ENCODE data around the gene CPA1.

Gene CPA1

DNA sequence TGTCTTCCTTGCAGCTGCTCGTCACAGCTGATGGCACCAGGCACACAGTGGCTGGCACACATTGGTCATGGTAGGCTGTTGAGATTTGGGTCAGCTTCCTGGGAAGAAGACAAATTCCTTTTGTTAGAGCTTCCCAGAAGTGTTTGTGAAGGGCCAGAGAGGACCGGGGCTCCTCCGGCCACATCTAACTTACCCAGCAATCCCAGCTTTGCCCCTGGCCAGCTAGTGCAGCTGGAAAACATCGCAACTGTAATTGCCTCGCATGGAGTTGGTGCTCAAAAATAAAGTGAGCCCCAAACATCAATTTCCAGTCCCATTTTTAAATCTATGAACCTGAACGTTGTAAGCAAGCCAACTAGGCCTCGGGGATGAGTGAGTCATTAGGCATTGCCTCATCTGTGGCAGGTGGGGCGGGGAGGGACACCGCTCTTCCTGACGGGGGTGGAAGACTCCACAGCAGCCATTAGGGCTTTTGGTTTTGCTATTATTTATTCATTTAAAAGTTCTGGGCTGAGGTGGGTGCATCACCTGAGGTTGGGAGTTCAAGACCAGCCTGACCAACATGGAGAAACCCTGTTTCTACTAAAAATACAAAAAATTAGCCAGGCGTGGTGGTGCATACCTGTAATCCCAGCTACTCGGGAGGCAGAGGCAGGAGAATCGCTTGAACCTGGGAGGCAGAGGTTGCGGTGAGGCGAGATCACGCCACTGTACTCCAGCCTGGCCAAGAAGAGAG lies 23.2 kb upstream of the CPA1 start (continued):
- TF ChIP-seq ZNF335 (tag by site-specific recombination; conservative IDR thresholded peaks at IDR 0.05) (0 out of 2 replicates have a peak, but pooled peaks have one; percentile 5), ZNF843 (tag by site-specific recombination; IDR thresholded peaks at IDR 0.05) (no peak), ZNF677 (tag by site-specific recombination; IDR thresholded peaks at IDR 0.05) (no peak), ZNF426 (tag by site-specific recombination; IDR thresholded peaks at IDR 0.05) (no peak), ZBTB8A (tag by site-specific recombination; IDR thresholded peaks at IDR 0.05) (no peak), ZNF404 (tag by site-specific recombination; IDR thresholded peaks at IDR 0.05) (no peak)
- TF ChIP-seq, protein P1, sequence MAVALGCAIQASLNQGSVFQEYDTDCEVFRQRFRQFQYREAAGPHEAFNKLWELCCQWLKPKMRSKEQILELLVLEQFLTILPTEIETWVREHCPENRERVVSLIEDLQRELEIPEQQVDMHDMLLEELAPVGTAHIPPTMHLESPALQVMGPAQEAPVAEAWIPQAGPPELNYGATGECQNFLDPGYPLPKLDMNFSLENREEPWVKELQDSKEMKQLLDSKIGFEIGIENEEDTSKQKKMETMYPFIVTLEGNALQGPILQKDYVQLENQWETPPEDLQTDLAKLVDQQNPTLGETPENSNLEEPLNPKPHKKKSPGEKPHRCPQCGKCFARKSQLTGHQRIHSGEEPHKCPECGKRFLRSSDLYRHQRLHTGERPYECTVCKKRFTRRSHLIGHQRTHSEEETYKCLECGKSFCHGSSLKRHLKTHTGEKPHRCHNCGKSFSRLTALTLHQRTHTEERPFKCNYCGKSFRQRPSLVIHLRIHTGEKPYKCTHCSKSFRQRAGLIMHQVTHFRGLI (tag by site-specific recombination; IDR thresholded peaks at IDR 0.05): no peak

DNA sequence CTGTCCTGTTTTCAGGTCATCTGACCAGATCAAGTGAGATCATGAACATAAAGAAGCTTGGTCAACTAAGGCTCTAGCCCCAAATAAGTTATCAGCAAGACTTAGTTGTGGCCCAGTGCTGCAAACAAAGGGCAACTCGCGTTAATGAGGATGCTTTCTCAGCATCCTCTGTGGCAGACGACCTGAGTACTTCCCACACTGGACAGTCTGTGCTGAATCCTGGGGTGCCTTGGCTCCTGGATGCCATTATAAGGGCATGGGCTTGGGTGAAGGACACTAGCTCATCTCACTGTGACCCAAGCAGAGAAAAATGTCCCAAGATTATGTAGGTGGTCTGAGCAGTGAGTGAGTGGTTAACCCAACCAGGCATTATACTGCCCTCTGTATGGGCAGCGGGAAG lies 21.8 kb upstream of the CPA1 start:
- CTCF ChIA-PET: interaction anchor here (0.6 to 0.8 kb wide), 3 partner anchors 14 to 348 kb away, joined by 3 to 4 read pairs (median 4); no protein-coding TSS in a partner anchor
- H3K36me3 ChIP-seq (ENCODE audit: control insufficient read depth in 2 of 2, insufficient read depth in 1 of 2, low read length in 2 of 2): no peaks in the 10 kb centered on the region
- H3K4me3 ChIP-seq (ENCODE audit: low read depth, low read length): no peak overlapping the region
- no peaks in the 10 kb centered on the region for H3K9me3 ChIP-seq (ENCODE audit: control insufficient read depth, insufficient read depth, low read depth, low read length)
- no peak overlapping the region for H3K27ac ChIP-seq (ENCODE audit: extremely low read depth, low read depth, low read length)
- TF ChIP-seq ZNF416 (tag by site-specific recombination; IDR thresholded peaks at IDR 0.05): no peak
- no peak for TF ChIP-seq REPIN1 (tag by site-specific recombination; IDR thresholded peaks at IDR 0.05; ENCODE audit: low read depth)
- TF ChIP-seq GLIS1 (tag by site-specific recombination; IDR thresholded peaks at IDR 0.05): no peak
- TF ChIP-seq ZNF404 (tag by site-specific recombination; IDR thresholded peaks at IDR 0.05): no peak
- TF ChIP-seq, protein P2, sequence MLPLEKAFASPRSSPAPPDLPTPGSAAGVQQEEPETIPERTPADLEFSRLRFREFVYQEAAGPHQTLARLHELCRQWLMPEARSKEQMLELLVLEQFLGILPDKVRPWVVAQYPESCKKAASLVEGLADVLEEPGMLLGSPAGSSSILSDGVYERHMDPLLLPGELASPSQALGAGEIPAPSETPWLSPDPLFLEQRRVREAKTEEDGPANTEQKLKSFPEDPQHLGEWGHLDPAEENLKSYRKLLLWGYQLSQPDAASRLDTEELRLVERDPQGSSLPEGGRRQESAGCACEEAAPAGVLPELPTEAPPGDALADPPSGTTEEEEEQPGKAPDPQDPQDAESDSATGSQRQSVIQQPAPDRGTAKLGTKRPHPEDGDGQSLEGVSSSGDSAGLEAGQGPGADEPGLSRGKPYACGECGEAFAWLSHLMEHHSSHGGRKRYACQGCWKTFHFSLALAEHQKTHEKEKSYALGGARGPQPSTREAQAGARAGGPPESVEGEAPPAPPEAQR (tag by site-specific recombination; IDR thresholded peaks at IDR 0.05): no peak
- no peak for TF ChIP-seq SETDB1 (IDR thresholded peaks at IDR 0.05; ENCODE audit: insufficient read length, low read length)
- TF ChIP-seq ZFP41 (tag by site-specific recombination; IDR thresholded peaks at IDR 0.05; ENCODE audit: borderline replicate concordance): no peak
- TF ChIP-seq, protein P3, sequence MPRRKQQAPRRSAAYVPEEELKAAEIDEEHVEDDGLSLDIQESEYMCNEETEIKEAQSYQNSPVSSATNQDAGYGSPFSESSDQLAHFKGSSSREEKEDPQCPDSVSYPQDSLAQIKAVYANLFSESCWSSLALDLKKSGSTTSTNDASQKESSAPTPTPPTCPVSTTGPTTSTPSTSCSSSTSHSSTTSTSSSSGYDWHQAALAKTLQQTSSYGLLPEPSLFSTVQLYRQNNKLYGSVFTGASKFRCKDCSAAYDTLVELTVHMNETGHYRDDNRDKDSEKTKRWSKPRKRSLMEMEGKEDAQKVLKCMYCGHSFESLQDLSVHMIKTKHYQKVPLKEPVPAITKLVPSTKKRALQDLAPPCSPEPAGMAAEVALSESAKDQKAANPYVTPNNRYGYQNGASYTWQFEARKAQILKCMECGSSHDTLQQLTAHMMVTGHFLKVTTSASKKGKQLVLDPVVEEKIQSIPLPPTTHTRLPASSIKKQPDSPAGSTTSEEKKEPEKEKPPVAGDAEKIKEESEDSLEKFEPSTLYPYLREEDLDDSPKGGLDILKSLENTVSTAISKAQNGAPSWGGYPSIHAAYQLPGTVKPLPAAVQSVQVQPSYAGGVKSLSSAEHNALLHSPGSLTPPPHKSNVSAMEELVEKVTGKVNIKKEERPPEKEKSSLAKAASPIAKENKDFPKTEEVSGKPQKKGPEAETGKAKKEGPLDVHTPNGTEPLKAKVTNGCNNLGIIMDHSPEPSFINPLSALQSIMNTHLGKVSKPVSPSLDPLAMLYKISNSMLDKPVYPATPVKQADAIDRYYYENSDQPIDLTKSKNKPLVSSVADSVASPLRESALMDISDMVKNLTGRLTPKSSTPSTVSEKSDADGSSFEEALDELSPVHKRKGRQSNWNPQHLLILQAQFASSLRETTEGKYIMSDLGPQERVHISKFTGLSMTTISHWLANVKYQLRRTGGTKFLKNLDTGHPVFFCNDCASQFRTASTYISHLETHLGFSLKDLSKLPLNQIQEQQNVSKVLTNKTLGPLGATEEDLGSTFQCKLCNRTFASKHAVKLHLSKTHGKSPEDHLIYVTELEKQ (tag by site-specific recombination; IDR thresholded peaks at IDR 0.05; ENCODE audit: borderline replicate concordance): no peak
- no peak for TF ChIP-seq ZNF366 (tag by site-specific recombination; conservative IDR thresholded peaks at IDR 0.05)
- TF ChIP-seq, protein P4, sequence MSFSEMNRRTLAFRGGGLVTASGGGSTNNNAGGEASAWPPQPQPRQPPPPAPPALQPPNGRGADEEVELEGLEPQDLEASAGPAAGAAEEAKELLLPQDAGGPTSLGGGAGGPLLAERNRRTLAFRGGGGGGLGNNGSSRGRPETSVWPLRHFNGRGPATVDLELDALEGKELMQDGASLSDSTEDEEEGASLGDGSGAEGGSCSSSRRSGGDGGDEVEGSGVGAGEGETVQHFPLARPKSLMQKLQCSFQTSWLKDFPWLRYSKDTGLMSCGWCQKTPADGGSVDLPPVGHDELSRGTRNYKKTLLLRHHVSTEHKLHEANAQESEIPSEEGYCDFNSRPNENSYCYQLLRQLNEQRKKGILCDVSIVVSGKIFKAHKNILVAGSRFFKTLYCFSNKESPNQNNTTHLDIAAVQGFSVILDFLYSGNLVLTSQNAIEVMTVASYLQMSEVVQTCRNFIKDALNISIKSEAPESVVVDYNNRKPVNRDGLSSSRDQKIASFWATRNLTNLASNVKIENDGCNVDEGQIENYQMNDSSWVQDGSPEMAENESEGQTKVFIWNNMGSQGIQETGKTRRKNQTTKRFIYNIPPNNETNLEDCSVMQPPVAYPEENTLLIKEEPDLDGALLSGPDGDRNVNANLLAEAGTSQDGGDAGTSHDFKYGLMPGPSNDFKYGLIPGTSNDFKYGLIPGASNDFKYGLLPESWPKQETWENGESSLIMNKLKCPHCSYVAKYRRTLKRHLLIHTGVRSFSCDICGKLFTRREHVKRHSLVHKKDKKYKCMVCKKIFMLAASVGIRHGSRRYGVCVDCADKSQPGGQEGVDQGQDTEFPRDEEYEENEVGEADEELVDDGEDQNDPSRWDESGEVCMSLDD (tag by site-specific recombination; IDR thresholded peaks at IDR 0.05): no peak
- TF ChIP-seq ZNF707 (tag by site-specific recombination; IDR thresholded peaks at IDR 0.05): no peak
- TF ChIP-seq ZNF175 (tag by site-specific recombination; IDR thresholded peaks at IDR 0.05): no peak
- TF ChIP-seq ZBTB21 (tag by site-specific recombination; IDR thresholded peaks at IDR 0.05): no peak
- no peak for TF ChIP-seq ZNF2 (tag by site-specific recombination; IDR thresholded peaks at IDR 0.05)
- no peak for TF ChIP-seq KLF9 (tag by site-specific recombination; IDR thresholded peaks at IDR 0.05; ENCODE audit: low read depth)
- POLR2A ChIA-PET: no interaction called here
- H3K4me1 ChIP-seq (ENCODE audit: control insufficient read depth, insufficient read depth, low read length): peaks cover 17% of the 10 kb centered on the region

Measured in HEK293 (cell line).